IMR-90 (cell line): Measurements from ENCODE around the gene ZC3H15. TPM values are rescaled to one million over a fixed set of nuclear protein-coding genes. Genes with fewer than 3 reads are reported as not detected.

Experiments used
- ATAC-seq: fragments of 200-7000 bp; cut with Tn5 transposase; 2 replicates; pipeline ENCODE4 v1.9.1; 2020; ENCODE audit warnings: low read depth, mild to moderate bottlenecking, moderate library complexity
- BruUV-seq: library from RNA; stranded (reverse); fragments of 400-500 nt; replicated peaks from 2 replicates; lab custom pipeline; 2021; lab: Mats Ljungman, UMichigan
- CTCF ChIA-PET: fragments of 300-600 bp; formaldehyde crosslinking; extraction: SDS; loops from one replicate; lab custom pipeline; 2021; ENCODE audit warnings: antibody characterized with exemption; lab: Yijun Ruan, JAX
- POLR2A ChIA-PET: fragments of 300-600 bp; sonication (Branson Sonifier 250); formaldehyde crosslinking; loops from one replicate; lab custom pipeline; 2022; ENCODE audit warnings: antibody characterized with exemption; ENCODE audit not compliant: unreplicated experiment; lab: Charles Lee
- DNase-seq: peaks from one replicate; pipeline ENCODE4 v3.0.0; 2013
- H2AFZ ChIP-seq: replicated peaks from 2 replicates; pipeline ENCODE3; 2013; ENCODE audit warnings: low read length, mild to moderate bottlenecking; ENCODE audit not compliant: poor library complexity
- H2AK5ac ChIP-seq: 2 replicates; pipeline ENCODE4 v1.6.1; 2013; ENCODE audit warnings: low read depth, low read length, inconsistent platforms
- H2AK9ac ChIP-seq: replicated peaks from 2 replicates; pipeline ENCODE3; 2013; ENCODE audit warnings: mild to moderate bottlenecking, low read depth, low read length, moderate library complexity; ENCODE audit not compliant: poor library complexity
- H2BK120ac ChIP-seq: 2 replicates; pipeline ENCODE4 v1.6.1; 2013; ENCODE audit warnings: low read depth, low read length, inconsistent platforms
- H2BK15ac ChIP-seq: 3 replicates; pipeline ENCODE4 v1.6.1; 2013; ENCODE audit warnings: low read depth, low read length, inconsistent platforms
- H2BK20ac ChIP-seq: 2 replicates; pipeline ENCODE4 v1.6.1; 2013; ENCODE audit warnings: low read depth, mild to moderate bottlenecking, inconsistent platforms, low read length, moderate library complexity
- H2BK5ac ChIP-seq: 2 replicates; pipeline ENCODE4 v1.6.1; 2013; ENCODE audit warnings: mild to moderate bottlenecking, low read depth, low read length, inconsistent platforms; ENCODE audit not compliant: poor library complexity, severe bottlenecking
- H3K14ac ChIP-seq: replicated peaks from 2 replicates; pipeline ENCODE4 v1.6.1; 2013; ENCODE audit warnings: low read depth, low read length, inconsistent platforms
- H3K18ac ChIP-seq: 2 replicates; pipeline ENCODE4 v1.6.1; 2013; ENCODE audit warnings: low read depth, low read length, control low read depth
- H3K23ac ChIP-seq: 2 replicates; pipeline ENCODE4 v1.6.1; 2013; ENCODE audit warnings: low read depth, low read length, inconsistent platforms
- H3K27ac ChIP-seq: 2 replicates; pipeline ENCODE4 v1.5.1; 2013; ENCODE audit warnings: mild to moderate bottlenecking, control low read depth, low read length; ENCODE audit not compliant: insufficient read depth
- H3K27me3 ChIP-seq: 2 replicates; pipeline ENCODE4 v1.6.1; 2013; ENCODE audit warnings: low read length; ENCODE audit not compliant: control insufficient read depth, insufficient read depth
- H3K36me3 ChIP-seq: 2 replicates; pipeline ENCODE4 v1.6.1; 2013; ENCODE audit warnings: low read length, mixed read lengths; ENCODE audit not compliant: control insufficient read depth, insufficient read depth
- H3K4ac ChIP-seq: 2 replicates; pipeline ENCODE4 v1.6.1; 2013; ENCODE audit warnings: low read depth, low read length, inconsistent platforms
- H3K4me1 ChIP-seq: 2 replicates; pipeline ENCODE4 v1.6.1; 2013; ENCODE audit warnings: low read length, mixed read lengths; ENCODE audit not compliant: control insufficient read depth, insufficient read depth
- H3K4me2 ChIP-seq: 2 replicates; pipeline ENCODE4 v1.6.1; 2013; ENCODE audit warnings: low read depth, mild to moderate bottlenecking, control low read depth, low read length, moderate library complexity
- H3K4me3 ChIP-seq: 2 replicates; pipeline ENCODE4 v1.5.1; 2013; ENCODE audit warnings: low read depth, mild to moderate bottlenecking, control low read depth, low read length, moderate library complexity; ENCODE audit not compliant: insufficient read depth
- H3K56ac ChIP-seq: 2 replicates; pipeline ENCODE4 v1.6.1; 2013; ENCODE audit warnings: low read length, inconsistent platforms; ENCODE audit not compliant: insufficient read depth; ENCODE audit errors: extremely low read depth
- H3K79me1 ChIP-seq, 2 experiments: 2 replicates each; pipeline ENCODE4 v1.6.1; 2013; ENCODE audit warnings: low read length in 2 of 2, inconsistent platforms in 1 of 2, low read depth in 1 of 2
- H3K9ac ChIP-seq: 2 replicates; pipeline ENCODE4 v1.6.1; 2013; ENCODE audit warnings: low read depth, low read length, control low read depth
- H3K9me1 ChIP-seq: 2 replicates; pipeline ENCODE4 v1.6.1; 2013; ENCODE audit warnings: low read length, inconsistent platforms; ENCODE audit not compliant: insufficient read depth
- H3K9me3 ChIP-seq: 2 replicates; pipeline ENCODE4 v1.6.1; 2013; ENCODE audit warnings: low read length; ENCODE audit not compliant: control insufficient read depth, insufficient read depth
- H4K20me1 ChIP-seq: 2 replicates; pipeline ENCODE4 v1.6.1; 2013; ENCODE audit warnings: low read length, inconsistent platforms; ENCODE audit not compliant: insufficient read depth
- H4K5ac ChIP-seq: 2 replicates; pipeline ENCODE4 v1.6.1; 2013; ENCODE audit warnings: mild to moderate bottlenecking, low read depth, low read length, control low read depth
- H4K8ac ChIP-seq, 2 experiments: 2 replicates each; pipeline ENCODE4 v1.6.1; 2013; ENCODE audit warnings: low read depth in 2 of 2, low read length in 2 of 2, control low read depth in 1 of 2, inconsistent platforms in 1 of 2
- H4K91ac ChIP-seq: 2 replicates; pipeline ENCODE4 v1.6.1; 2013; ENCODE audit warnings: low read depth, low read length, inconsistent platforms; ENCODE audit not compliant: insufficient read depth
- BHLHE40 ChIP-seq: fragments of 150-350 bp; IDR thresholded peaks from 2 replicates; pipeline ENCODE4 v1.6.1; 2016; ENCODE audit warnings: mild to moderate bottlenecking, low read depth, low read length
- CEBPB ChIP-seq: IDR thresholded peaks from 2 replicates; pipeline ENCODE4 v1.6.1; 2012; ENCODE audit warnings: low read depth, low read length, improper control_type of control experiment
- CHD1 ChIP-seq: IDR thresholded peaks from 2 replicates; pipeline ENCODE4 v1.6.1; 2012; ENCODE audit warnings: low read depth, low read length, improper control_type of control experiment
- FOS ChIP-seq: fragments of 150-350 bp; IDR thresholded peaks from 2 replicates; pipeline ENCODE4 v1.6.1; 2016; ENCODE audit warnings: low read depth, low read length
- MAFK ChIP-seq: IDR thresholded peaks from 2 replicates; pipeline ENCODE4 v1.6.1; 2012; ENCODE audit warnings: low read depth, low read length, improper control_type of control experiment
- MAZ ChIP-seq: IDR thresholded peaks from 2 replicates; pipeline ENCODE4 v1.6.1; 2012; ENCODE audit warnings: low read depth, mild to moderate bottlenecking, low read length, improper control_type of control experiment, moderate library complexity, borderline replicate concordance
- MXI1 ChIP-seq: IDR thresholded peaks from 2 replicates; pipeline ENCODE4 v1.6.1; 2012; ENCODE audit warnings: low read depth, mild to moderate bottlenecking, low read length, moderate library complexity, borderline replicate concordance
- NFE2L2 ChIP-seq: fragments of 150-350 bp; IDR thresholded peaks from 2 replicates; pipeline ENCODE4 v1.6.1; 2016; ENCODE audit warnings: low read depth, mild to moderate bottlenecking, low read length
- POLR2A ChIP-seq: IDR thresholded peaks from 2 replicates; pipeline ENCODE4 v1.6.1; 2012; ENCODE audit warnings: mild to moderate bottlenecking, low read depth, low read length
- RAD21 ChIP-seq: IDR thresholded peaks from 2 replicates; pipeline ENCODE4 v1.6.1; 2012; ENCODE audit warnings: low read length, improper control_type of control experiment
- RCOR1 ChIP-seq: IDR thresholded peaks from 2 replicates; pipeline ENCODE4 v1.6.1; 2012; ENCODE audit warnings: mild to moderate bottlenecking, low read length, improper control_type of control experiment; ENCODE audit not compliant: insufficient replicate concordance
- RFX5 ChIP-seq: IDR thresholded peaks from 2 replicates; pipeline ENCODE4 v1.8.0; 2012; ENCODE audit warnings: low read depth, mild to moderate bottlenecking, low read length, moderate library complexity
- SMC3 ChIP-seq: fragments of 150-350 bp; IDR thresholded peaks from 2 replicates; pipeline ENCODE4 v1.6.1; 2016; ENCODE audit warnings: low read depth, mild to moderate bottlenecking, antibody characterized with exemption, low read length, moderate library complexity
- WGBS, 2 experiments: methylation state at CpG; one replicate each; pipeline versions ENCODE4 v1.1.5 to v1.1.7; 2013; ENCODE audit warnings: missing lambda C conversion rate in 2 of 2; ENCODE audit not compliant: insufficient read length in 1 of 2; ENCODE audit errors: extremely low coverage in 2 of 2; 5-methylcytosine and 5-hydroxymethylcytosine counted together
- dilution Hi-C: fragments of 300-500 bp; cut with HindIII; formaldehyde crosslinking; loops from one replicate; pipeline ENCODE4 v1.14.3; 2018; ENCODE audit warnings: low sequenced_read_pairs; ENCODE audit not compliant: unreplicated experiment
- in situ Hi-C: fragments of 300-500 bp; cut with MboI; formaldehyde crosslinking; loops from 3 replicates; pipeline ENCODE4 v1.14.3; 2019; ENCODE audit warnings: low sequenced_read_pairs, inconsistent platforms, mixed read lengths
- intact Hi-C: fragments of 100-400 bp; cut with micrococcal nuclease; formaldehyde crosslinking; loops from 2 replicates; pipeline ENCODE4 v1.10.0; 2022
- polyA plus RNA-seq, 3 experiments: library from polyadenylated mRNA; depleted of rRNA; stranded (reverse); fragments of >200 nt; gene quantifications; 2 replicates each; pipeline ENCODE4 v1.2.3, GENCODE V29; 2012; ENCODE audit warnings: low replicate concordance in 1 of 3
- total RNA-seq: library from RNA; depleted of rRNA; stranded (reverse); fragments of >200 nt; gene quantifications from 2 replicates; pipeline ENCODE4 v1.2.3, GENCODE V29; 2012
- TF ChIP-seq, protein P1 (sequence below): conservative IDR thresholded peaks from 2 replicates; pipeline ENCODE4 v1.5.1; 2012; ENCODE audit warnings: mild to moderate bottlenecking, low read depth, low read length, improper control_type of control experiment
- TF ChIP-seq, protein P2 (sequence below): fragments of 150-350 bp; IDR thresholded peaks from 2 replicates; pipeline ENCODE4 v1.6.1; 2016; ENCODE audit warnings: low read depth, mild to moderate bottlenecking, low read length, moderate library complexity, borderline replicate concordance
- TF ChIP-seq, protein P3 (sequence below): fragments of 150-350 bp; IDR thresholded peaks from 2 replicates; pipeline ENCODE4 v1.6.1; 2017; ENCODE audit warnings: mild to moderate bottlenecking, antibody characterized with exemption, low read length, low read depth

ZC3H15 gene
- total and polyA plus RNA-seq, 2 of the 4 experiments (the other 2 are of a cell fraction) = 22.9 to 47.4 TPM

DNA sequence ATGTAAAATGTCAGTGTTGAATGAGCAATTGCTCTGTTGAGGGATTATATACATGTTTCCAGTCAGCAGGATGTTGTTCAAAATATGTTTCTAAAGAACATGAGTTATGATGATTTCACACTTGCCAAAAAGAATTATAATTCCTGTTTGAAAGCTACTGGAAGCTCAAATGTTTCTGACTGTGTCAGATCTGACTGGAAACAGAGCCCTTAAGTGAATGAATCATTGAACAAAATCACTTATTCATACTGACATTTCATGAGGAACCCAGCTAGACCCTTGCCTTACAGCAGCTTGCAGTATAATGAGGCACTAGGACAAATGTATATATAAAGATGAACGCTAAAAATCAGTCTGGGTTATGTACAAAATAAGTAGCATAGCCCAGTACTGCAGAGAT is 68.4 kb downstream of the ZC3H15 start:
- BruUV-seq = no TSS peak
- H3K9me3 ChIP-seq = no peaks in the 10 kb centered on the region
- H2AK9ac ChIP-seq = no peak overlapping the region
- in situ Hi-C loops (no loop called here), intact Hi-C loops (no loop called here), dilution Hi-C loops (no loop called here)
- TF ChIP-seq CEBPB = no peak
- TF ChIP-seq, protein P1, sequence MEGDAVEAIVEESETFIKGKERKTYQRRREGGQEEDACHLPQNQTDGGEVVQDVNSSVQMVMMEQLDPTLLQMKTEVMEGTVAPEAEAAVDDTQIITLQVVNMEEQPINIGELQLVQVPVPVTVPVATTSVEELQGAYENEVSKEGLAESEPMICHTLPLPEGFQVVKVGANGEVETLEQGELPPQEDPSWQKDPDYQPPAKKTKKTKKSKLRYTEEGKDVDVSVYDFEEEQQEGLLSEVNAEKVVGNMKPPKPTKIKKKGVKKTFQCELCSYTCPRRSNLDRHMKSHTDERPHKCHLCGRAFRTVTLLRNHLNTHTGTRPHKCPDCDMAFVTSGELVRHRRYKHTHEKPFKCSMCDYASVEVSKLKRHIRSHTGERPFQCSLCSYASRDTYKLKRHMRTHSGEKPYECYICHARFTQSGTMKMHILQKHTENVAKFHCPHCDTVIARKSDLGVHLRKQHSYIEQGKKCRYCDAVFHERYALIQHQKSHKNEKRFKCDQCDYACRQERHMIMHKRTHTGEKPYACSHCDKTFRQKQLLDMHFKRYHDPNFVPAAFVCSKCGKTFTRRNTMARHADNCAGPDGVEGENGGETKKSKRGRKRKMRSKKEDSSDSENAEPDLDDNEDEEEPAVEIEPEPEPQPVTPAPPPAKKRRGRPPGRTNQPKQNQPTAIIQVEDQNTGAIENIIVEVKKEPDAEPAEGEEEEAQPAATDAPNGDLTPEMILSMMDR = no peak
- TF ChIP-seq FOS = no peak
- no peak for TF ChIP-seq MXI1
- TF ChIP-seq, protein P2, sequence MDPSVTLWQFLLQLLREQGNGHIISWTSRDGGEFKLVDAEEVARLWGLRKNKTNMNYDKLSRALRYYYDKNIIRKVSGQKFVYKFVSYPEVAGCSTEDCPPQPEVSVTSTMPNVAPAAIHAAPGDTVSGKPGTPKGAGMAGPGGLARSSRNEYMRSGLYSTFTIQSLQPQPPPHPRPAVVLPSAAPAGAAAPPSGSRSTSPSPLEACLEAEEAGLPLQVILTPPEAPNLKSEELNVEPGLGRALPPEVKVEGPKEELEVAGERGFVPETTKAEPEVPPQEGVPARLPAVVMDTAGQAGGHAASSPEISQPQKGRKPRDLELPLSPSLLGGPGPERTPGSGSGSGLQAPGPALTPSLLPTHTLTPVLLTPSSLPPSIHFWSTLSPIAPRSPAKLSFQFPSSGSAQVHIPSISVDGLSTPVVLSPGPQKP = no peak
- TF ChIP-seq NFE2L2 = no peak
- TF ChIP-seq, protein P3, sequence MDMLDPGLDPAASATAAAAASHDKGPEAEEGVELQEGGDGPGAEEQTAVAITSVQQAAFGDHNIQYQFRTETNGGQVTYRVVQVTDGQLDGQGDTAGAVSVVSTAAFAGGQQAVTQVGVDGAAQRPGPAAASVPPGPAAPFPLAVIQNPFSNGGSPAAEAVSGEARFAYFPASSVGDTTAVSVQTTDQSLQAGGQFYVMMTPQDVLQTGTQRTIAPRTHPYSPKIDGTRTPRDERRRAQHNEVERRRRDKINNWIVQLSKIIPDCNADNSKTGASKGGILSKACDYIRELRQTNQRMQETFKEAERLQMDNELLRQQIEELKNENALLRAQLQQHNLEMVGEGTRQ = no peak
- TF ChIP-seq SMC3 = no peak
- TF ChIP-seq MAFK = no peak
- TF ChIP-seq RCOR1 = no peak
- no peak for TF ChIP-seq RFX5
- no peak for TF ChIP-seq BHLHE40
- TF ChIP-seq MAZ = no peak
- no peak for TF ChIP-seq POLR2A
- TF ChIP-seq CHD1 = no peak
- no peak for TF ChIP-seq RAD21
- no peak overlapping the region for H3K18ac ChIP-seq
- H2BK120ac ChIP-seq = no peak overlapping the region
- no peak overlapping the region for H3K23ac ChIP-seq
- POLR2A ChIA-PET = no interaction called here
- no peaks in the 10 kb centered on the region for H3K27me3 ChIP-seq
- ATAC-seq (no peak), DNase-seq (no peak)
- no peak overlapping the region for H2AK5ac ChIP-seq
- no peak overlapping the region for H2BK5ac ChIP-seq
- H3K14ac ChIP-seq = no peak overlapping the region
- no peak overlapping the region for H3K27ac ChIP-seq
- no peaks in the 10 kb centered on the region for H4K20me1 ChIP-seq
- no peaks in the 10 kb centered on the region; the same call in 1 of the 2 replicates for H3K4me1 ChIP-seq
- H3K4me3 ChIP-seq = no peak overlapping the region
- no peaks in the 10 kb centered on the region for H3K79me1 ChIP-seq
- H3K4ac ChIP-seq = no peak overlapping the region
- no peak overlapping the region for H3K9ac ChIP-seq
- no peak overlapping the region for H4K91ac ChIP-seq
- no peak overlapping the region for H4K5ac ChIP-seq
- no peak overlapping the region for H3K56ac ChIP-seq
- WGBS, 2 experiments = no CpG with 5 or more reads among the region's 1 CpG
- no peak overlapping the region for H2BK20ac ChIP-seq
- CTCF ChIA-PET = interaction anchor here (0.9 kb wide), 1 partner anchor 87 kb away, joined by 3 read pairs; no protein-coding TSS in a partner anchor
- no peaks in the 10 kb centered on the region for H3K9me1 ChIP-seq
- no peak overlapping the region for H2AFZ ChIP-seq
- H4K8ac ChIP-seq = no peak overlapping the region
- H3K36me3 ChIP-seq = no peaks in the 10 kb centered on the region
- H3K4me2 ChIP-seq = no peak overlapping the region
- H2BK15ac ChIP-seq = no peak overlapping the region
